T-cell (primary cell): ENCODE data around the gene PRKCZ. TPM values are rescaled to one million over a fixed set of nuclear protein-coding genes. Genes with fewer than 3 reads are reported as not detected.
A peak's percentile ranks its signal among the peaks of the same experiment; 100 is the strongest.

ENCODE experiments used
- ATAC-seq, 4 experiments: fragments of 200-7000 bp in 3 of 4; fragments of 150-1000 bp in 1 of 4; cut with Tn5 transposase; replicated peaks in 1 of 4; 1 replicate in 3 of 4; 2 replicates in 1 of 4; pipeline ENCODE4 v1.10.0; 2021; ENCODE audit warnings: moderate library complexity in 3 of 4, mild to moderate bottlenecking in 2 of 4, moderate number of reproducible peaks in 1 of 4
- CTCF ChIA-PET, 2 donors: fragments of 300-600 bp; sonication (Branson Sonifier 250); formaldehyde crosslinking; loops; one replicate each; lab custom pipeline; 2022; ENCODE audit warnings: antibody characterized with exemption in 2 of 2; lab: Charles Lee
- POLR2A ChIA-PET, 2 donors: fragments of 300-600 bp; sonication (Branson Sonifier 250); formaldehyde crosslinking; loops; one replicate each; lab custom pipeline; 2022; ENCODE audit warnings: antibody characterized with exemption in 2 of 2; lab: Charles Lee
- DNase-seq, 35 experiments: peaks; one replicate each; pipeline versions ENCODE4 v3.0.0 to v3.0.0-alpha.2; 2013 to 2023
- H3K27ac ChIP-seq: one replicate; pipeline ENCODE4 v1.5.1; 2013; ENCODE audit warnings: low read length
- H3K27me3 ChIP-seq, 2 experiments: replicated peaks in 1 of 2; 1 replicate in 1 of 2; 2 replicates in 1 of 2; pipeline versions ENCODE4 v1.6.1 to v1.7.0; 2013; ENCODE audit warnings: low read length in 1 of 2, mixed read lengths in 1 of 2; ENCODE audit not compliant: control insufficient read depth in 2 of 2, insufficient read depth in 2 of 2; ENCODE audit errors: extremely low read depth in 1 of 2
- H3K36me3 ChIP-seq, 2 donors: 1 replicate in 1 of 2; 2 replicates in 1 of 2; pipeline versions ENCODE4 v1.6.1 to v1.7.0; 2013; ENCODE audit warnings: low read length in 1 of 2; ENCODE audit not compliant: control insufficient read depth in 2 of 2, insufficient read depth in 1 of 2; ENCODE audit errors: extremely low read depth in 1 of 2
- H3K4me1 ChIP-seq, 2 experiments: 1 replicate in 1 of 2; 2 replicates in 1 of 2; pipeline versions ENCODE4 v1.6.1 to v1.7.0; 2013; ENCODE audit warnings: low read length in 2 of 2, mixed read lengths in 1 of 2; ENCODE audit not compliant: insufficient read depth in 2 of 2, control insufficient read depth in 1 of 2; ENCODE audit errors: extremely low read depth in 1 of 2
- H3K4me3 ChIP-seq, 2 donors: 1 replicate in 1 of 2; 2 replicates in 1 of 2; pipeline versions ENCODE4 v1.5.1 to v1.7.0; 2013; ENCODE audit warnings: mild to moderate bottlenecking in 2 of 2, low read length in 1 of 2, moderate library complexity in 1 of 2; ENCODE audit not compliant: control insufficient read depth in 1 of 2; ENCODE audit errors: extremely low read depth in 1 of 2
- H3K9me3 ChIP-seq: 2 replicates; pipeline ENCODE4 v1.7.0; 2013
- H3K27ac Mint-ChIP-seq, 2 donors: one replicate each; pipeline ENCODE4 v1.8.0; 2020 to 2021; ENCODE audit warnings: mild to moderate bottlenecking in 2 of 2, mixed read lengths in 2 of 2
- H3K27me3 Mint-ChIP-seq, 2 donors: one replicate each; pipeline ENCODE4 v1.8.0; 2021 to 2022; ENCODE audit warnings: mixed read lengths in 2 of 2
- H3K36me3 Mint-ChIP-seq: one replicate; pipeline ENCODE4 v1.8.0; 2021; ENCODE audit warnings: mixed read lengths
- H3K4me1 Mint-ChIP-seq, 3 donors: one replicate each; pipeline ENCODE4 v1.8.0; 2020 to 2022; ENCODE audit warnings: mixed read lengths in 3 of 3, mild to moderate bottlenecking in 1 of 3
- H3K4me3 Mint-ChIP-seq, 3 donors: one replicate each; pipeline ENCODE4 v1.8.0; 2020 to 2022; ENCODE audit warnings: mild to moderate bottlenecking in 3 of 3, mixed read lengths in 3 of 3, moderate library complexity in 3 of 3
- H3K9me3 Mint-ChIP-seq, 3 donors: one replicate each; pipeline ENCODE4 v1.8.0; 2020 to 2022; ENCODE audit warnings: mixed read lengths in 3 of 3
- WGBS: methylation state at CpG from one replicate; pipeline ENCODE4 v1.1.5; 2013; ENCODE audit warnings: missing lambda C conversion rate; ENCODE audit not compliant: insufficient coverage; 5-methylcytosine and 5-hydroxymethylcytosine counted together
- total RNA-seq, 35 experiments: library from RNA in 6 of 35; stranded (reverse) in 6 of 35; fragments of 120-200 nt in 1 of 35; gene quantifications; one replicate each; pipeline versions ENCODE4 v1.2.1 to v1.2.4 and lab custom pipeline; 2013 to 2026

The PRKCZ gene
- total RNA-seq, 5 donors from 2014 or later (not counting 1 experiment from before 2014, with no cell fraction given): 27.5 to 36.9 (median 31.0) TPM

DNA sequence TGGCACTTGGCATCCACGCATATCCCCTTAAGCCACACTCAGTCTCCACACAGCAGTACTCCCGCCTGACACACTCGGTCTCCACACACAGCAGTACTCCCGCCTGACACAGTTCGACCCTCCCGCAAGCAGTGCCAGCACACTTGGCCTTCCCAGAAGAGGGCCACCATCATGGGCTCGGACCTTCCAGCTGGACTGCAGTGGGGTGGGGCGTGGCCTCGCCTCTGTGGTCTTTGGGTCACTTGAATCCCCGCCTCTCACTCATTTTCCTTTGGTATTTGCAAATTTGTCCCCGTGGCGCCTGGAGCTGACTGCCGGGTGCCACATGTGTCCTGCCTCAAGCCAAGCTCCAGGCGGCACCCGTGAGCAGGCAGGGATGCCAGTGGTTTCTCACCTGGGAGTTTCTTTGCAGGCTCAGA, 80.7 kb downstream of the PRKCZ start:
- DNase-seq: no peak
- ATAC-seq: no peak
- ChIA-PET CTCF (no interaction called here), POLR2A (no interaction called here)
- Mint-ChIP-seq H3K36me3 (no peaks in the 10 kb centered on the region), H3K9me3 (no peaks in the 10 kb centered on the region), H3K27me3 (no peaks in the 10 kb centered on the region), H3K27ac (no peak overlapping the region), H3K4me3 (no peak overlapping the region), H3K4me1 (peaks cover 20 to 30% (median 29%) of the 10 kb centered on the region in 3 donors)
- Histone ChIP-seq H3K27ac (no peak overlapping the region), H3K9me3 (no peaks in the 10 kb centered on the region), H3K4me1 (peaks cover 11 to 42% of the 10 kb centered on the region in 2 experiments), H3K4me3 (no peak overlapping the region), H3K27me3 (peaks cover 0 to 13% of the 10 kb centered on the region in 2 experiments), H3K36me3 (no peaks in the 10 kb centered on the region)
- 90% methylated on average over 15 of the region's 15 CpGs for whole genome bisulfite sequencing

- peak overlapping the region; percentile 61 to 66 for H3K4me3 ChIP-seq
- peaks cover 0 to 2% of the 10 kb centered on the region in 2 donors for H3K36me3 ChIP-seq
- no peaks in the 10 kb centered on the region for H3K9me3 Mint-ChIP-seq
- POLR2A ChIA-PET: no interaction called here
- peak overlapping the region; percentile 80 for H3K27ac ChIP-seq
- no peaks in the 10 kb centered on the region for H3K36me3 Mint-ChIP-seq
- WGBS: 54% methylated on average over 31 of the region's 40 CpGs
- peak overlapping the region; percentile 70 to 84 for H3K27ac Mint-ChIP-seq
- H3K27me3 ChIP-seq: peaks cover 0 to 7% of the 10 kb centered on the region in 2 experiments
- H3K27me3 Mint-ChIP-seq: no peaks in the 10 kb centered on the region
- H3K4me1 Mint-ChIP-seq: peaks cover 12 to 28% (median 24%) of the 10 kb centered on the region in 3 donors
- peaks cover 8 to 31% of the 10 kb centered on the region in 2 experiments for H3K4me1 ChIP-seq
- H3K9me3 ChIP-seq: no peaks in the 10 kb centered on the region
- CTCF ChIA-PET: interaction anchor here in 1 of 2 donors (0.8 to 1.9 kb wide), 5 partner anchors 11 to 62 kb away, joined by 5 to 10 read pairs (median 6); partner anchors contain the start of gene FAAP20
- no peak for ATAC-seq
- H3K4me3 Mint-ChIP-seq: peak overlapping the region; percentile 72 to 87 (median 78)
- DNase-seq: peak in 10 of 35 experiments; percentile 15 to 57 (median 33)
Observed at GRCh38 chr1:2132222-2133038, 82.2 kb downstream of the PRKCZ start.

DNA sequence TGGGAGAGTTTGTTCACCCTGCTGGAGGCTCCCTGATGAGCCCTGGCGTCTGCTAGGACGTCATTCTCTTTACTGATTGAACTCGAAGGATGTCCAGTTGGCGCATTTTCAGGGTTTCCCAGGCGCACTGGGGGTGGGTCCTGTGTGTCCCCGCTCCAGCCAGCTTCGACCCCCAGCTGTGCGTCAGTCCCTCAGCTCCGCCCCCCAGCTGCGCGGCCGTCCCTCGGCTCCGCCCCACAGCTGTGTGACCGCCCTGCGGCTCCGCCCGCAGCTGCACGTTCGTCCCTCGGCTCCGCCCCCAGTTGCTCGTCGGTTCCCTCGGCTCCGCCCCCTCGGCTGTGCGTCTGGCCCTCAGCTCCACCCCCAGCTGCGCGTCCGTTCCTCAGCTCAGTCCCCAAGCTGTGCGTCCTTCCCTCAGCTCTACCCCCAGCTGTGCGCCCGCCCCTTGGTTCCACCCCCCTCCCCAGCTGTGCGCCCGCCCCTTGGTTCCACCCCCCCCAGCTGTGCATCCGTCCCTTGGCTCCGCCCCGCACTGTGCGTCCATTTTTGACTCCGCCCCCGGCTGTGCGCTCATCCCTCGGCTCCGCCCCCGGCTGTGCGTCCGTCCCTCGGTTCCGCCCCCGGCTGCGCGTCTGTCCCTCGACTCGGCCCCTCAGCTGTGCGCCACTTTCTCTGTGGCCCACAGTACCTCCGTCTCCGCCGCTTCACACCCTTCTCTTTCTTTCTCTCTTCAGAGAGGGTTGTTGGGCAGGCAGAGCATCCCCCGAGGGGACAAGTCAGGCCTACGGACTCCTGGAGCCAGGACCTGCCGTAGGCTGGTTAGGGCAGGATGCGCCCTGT, 83.0 kb downstream of the PRKCZ start:
- Histone ChIP-seq H3K4me1 (peaks cover 13 to 30% of the 10 kb centered on the region in 2 experiments), H3K27me3 (peaks cover 0 to 3% of the 10 kb centered on the region in 2 experiments), H3K36me3 (peaks cover 0 to 2% of the 10 kb centered on the region in 2 donors), H3K9me3 (no peaks in the 10 kb centered on the region), H3K27ac (peak overlapping the region; percentile 80), H3K4me3 (peak overlapping the region; percentile 61 to 66)
- H3K4me3 Mint-ChIP-seq: peak overlapping the region; percentile 72 to 87 (median 78)
- ATAC-seq: peak; percentile 88 to 93 (median 90)
- peak overlapping the region; percentile 70 to 84 for H3K27ac Mint-ChIP-seq
- H3K27me3 Mint-ChIP-seq: no peaks in the 10 kb centered on the region
- H3K9me3 Mint-ChIP-seq: no peaks in the 10 kb centered on the region
- WGBS: 6% methylated on average over 57 of the region's 63 CpGs
- peak; percentile 91 to 99 (median 96) for DNase-seq
- ChIA-PET CTCF (interaction anchor here in 1 of 2 donors (0.7 to 1.9 kb wide), 8 partner anchors 10 to 503 kb away, joined by 3 to 10 read pairs (median 5); partner anchors contain the start of gene FAAP20), POLR2A (interaction anchor here (0.6 to 1.0 kb wide), 3 partner anchors 15 to 410 kb away, joined by 3 to 5 read pairs (median 5); no protein-coding TSS in a partner anchor)
- peaks cover 12 to 26% (median 25%) of the 10 kb centered on the region in 3 donors for H3K4me1 Mint-ChIP-seq
- no peaks in the 10 kb centered on the region for H3K36me3 Mint-ChIP-seq

DNA sequence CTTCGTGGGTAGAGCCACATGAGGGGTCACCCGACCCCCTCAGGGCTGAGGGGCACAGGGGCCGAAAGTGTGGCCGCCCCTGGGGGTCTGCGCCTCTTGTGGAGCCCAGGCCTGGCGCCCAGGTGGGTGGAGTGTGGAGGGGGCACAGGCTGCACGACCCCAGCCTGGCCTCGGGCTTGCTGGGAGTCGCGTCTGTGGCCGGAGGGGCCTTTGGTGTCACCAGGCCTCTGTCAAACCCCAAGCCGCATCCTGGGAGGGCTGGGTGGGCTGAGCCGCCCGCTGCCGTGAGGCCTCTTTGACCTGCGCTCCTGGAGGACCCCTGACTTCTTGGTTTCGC, 83.6 kb downstream of the PRKCZ start:
- no peaks in the 10 kb centered on the region for H3K36me3 Mint-ChIP-seq
- H3K4me3 Mint-ChIP-seq: peak overlapping the region; percentile 72 to 87 (median 78)
- H3K27ac ChIP-seq: peak overlapping the region; percentile 80
- H3K9me3 Mint-ChIP-seq: no peaks in the 10 kb centered on the region
- 74% methylated on average over 9 of the region's 17 CpGs for WGBS
- H3K4me1 Mint-ChIP-seq: peaks cover 12 to 26% (median 25%) of the 10 kb centered on the region in 3 donors
- ChIA-PET POLR2A (interaction anchor here (0.7 to 1.0 kb wide), 2 partner anchors 15 to 98 kb away, joined by 3 to 5 read pairs; no protein-coding TSS in a partner anchor), CTCF (interaction anchor here in 1 of 2 donors (0.7 to 1.9 kb wide), 6 partner anchors 15 to 503 kb away, joined by 3 to 10 read pairs (median 4); partner anchors contain the start of gene FAAP20)
- H3K9me3 ChIP-seq: no peaks in the 10 kb centered on the region
- H3K27me3 ChIP-seq: no peaks in the 10 kb centered on the region
- H3K4me3 ChIP-seq: peak overlapping the region in 1 of 2 donors; percentile 66
- H3K4me1 ChIP-seq: peaks cover 13 to 30% of the 10 kb centered on the region in 2 experiments
- peak overlapping the region in 1 of 2 donors; percentile 64 for H3K27ac Mint-ChIP-seq
- H3K27me3 Mint-ChIP-seq: no peaks in the 10 kb centered on the region
- peaks cover 0 to 2% of the 10 kb centered on the region in 2 donors for H3K36me3 ChIP-seq
- no peak for ATAC-seq
- DNase-seq: peak in 1 of 35 experiments; percentile 19

- Histone ChIP-seq H3K9me3 (no peaks in the 10 kb centered on the region), H3K4me3 (no peak overlapping the region), H3K27me3 (no peaks in the 10 kb centered on the region), H3K36me3 (peaks cover 0 to 2% of the 10 kb centered on the region in 2 donors), H3K27ac (peak overlapping the region; percentile 80), H3K4me1 (peaks cover 13 to 30% of the 10 kb centered on the region in 2 experiments)
- ATAC-seq (no peak), DNase-seq (no peak)
- ChIA-PET CTCF (interaction anchor here in 1 of 2 donors (1.1 kb wide), 1 partner anchor 42 kb away, joined by 3 read pairs; no protein-coding TSS in a partner anchor), POLR2A (no interaction called here)
- Mint-ChIP-seq H3K9me3 (no peaks in the 10 kb centered on the region), H3K4me3 (peak overlapping the region in 2 of 3 donors; percentile 4 to 17), H3K27me3 (no peaks in the 10 kb centered on the region), H3K27ac (peak overlapping the region in 1 of 2 donors; percentile 64), H3K36me3 (no peaks in the 10 kb centered on the region), H3K4me1 (peaks cover 12 to 28% (median 25%) of the 10 kb centered on the region in 3 donors)
- 96% methylated on average over 5 of the region's 9 CpGs for whole genome bisulfite sequencing
Observed at GRCh38 chr1:2134266-2134620, 84.0 kb downstream of the PRKCZ start.
